SKM-1 (cell line): ENCODE results near the gene TRAF7.

ENCODE experiments used
- DNase-seq: peaks from one replicate; lab custom pipeline; 2025; ENCODE audit not compliant: unreplicated experiment; lab: John Stamatoyannopoulos, UW

TRAF7 gene

DNA sequence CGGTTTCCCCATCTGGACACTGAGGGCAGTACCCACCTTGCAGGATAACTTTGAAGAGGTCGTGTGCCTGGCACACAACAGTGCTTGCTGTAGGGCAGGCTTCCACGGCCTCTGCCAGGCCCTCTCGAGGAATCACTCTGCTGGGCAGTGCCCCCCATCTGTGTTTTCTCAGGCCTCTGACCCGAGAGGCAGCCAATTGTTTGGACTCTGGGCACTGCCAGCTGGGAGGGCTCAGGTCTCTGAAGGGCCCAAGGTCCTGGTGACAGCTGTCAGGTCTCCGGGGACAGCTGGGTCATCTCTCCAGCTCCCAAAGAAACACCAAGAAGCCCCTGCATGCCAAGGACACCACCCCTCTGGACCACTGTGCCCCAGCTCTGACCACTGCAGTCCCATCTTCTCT is 8.2 kb upstream of the TRAF7 start:
- DNase-seq, result no peak

DNA sequence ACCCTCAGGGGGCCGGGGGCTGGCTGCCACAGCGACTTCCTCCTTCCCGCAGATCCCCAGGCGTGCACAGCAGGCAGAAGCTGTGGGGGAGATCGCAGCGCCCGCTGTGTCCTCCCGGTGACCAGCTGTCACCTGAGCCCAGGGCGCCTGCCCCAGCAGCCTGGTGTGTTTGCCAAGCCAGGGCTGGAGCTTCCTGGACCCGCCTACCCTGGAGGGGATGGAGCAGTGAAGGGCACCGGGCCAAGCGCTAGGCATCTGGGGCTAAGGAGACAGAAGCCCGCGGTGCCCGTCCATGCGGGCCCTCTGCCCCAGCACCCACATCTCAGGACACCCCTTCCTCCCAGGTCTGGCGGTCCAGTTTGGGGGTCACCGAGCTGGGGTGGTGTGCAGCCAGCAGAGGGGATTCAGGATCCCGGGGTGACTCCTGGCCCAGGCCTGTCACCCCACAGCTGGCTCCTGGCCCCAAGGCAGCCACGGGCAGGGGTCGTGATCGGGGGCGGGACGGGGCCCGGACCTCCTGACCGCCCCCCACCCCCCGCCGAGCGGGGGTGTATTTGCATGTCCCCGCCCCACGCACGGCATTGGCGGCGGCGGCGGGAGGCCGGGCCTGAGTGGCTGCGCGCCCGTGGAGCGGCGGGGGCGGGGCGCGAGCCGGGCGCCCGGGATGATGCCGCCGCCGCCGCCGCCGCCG is 7.5 kb upstream of the TRAF7 start, which contains the start of gene RAB26:
Gene RAB26, plus strand, starts transcription at position 645 of the 691 bp plus-strand sequence. CDS start 159 bp downstream, outside the sequence.
- no peak for DNase-seq

DNA sequence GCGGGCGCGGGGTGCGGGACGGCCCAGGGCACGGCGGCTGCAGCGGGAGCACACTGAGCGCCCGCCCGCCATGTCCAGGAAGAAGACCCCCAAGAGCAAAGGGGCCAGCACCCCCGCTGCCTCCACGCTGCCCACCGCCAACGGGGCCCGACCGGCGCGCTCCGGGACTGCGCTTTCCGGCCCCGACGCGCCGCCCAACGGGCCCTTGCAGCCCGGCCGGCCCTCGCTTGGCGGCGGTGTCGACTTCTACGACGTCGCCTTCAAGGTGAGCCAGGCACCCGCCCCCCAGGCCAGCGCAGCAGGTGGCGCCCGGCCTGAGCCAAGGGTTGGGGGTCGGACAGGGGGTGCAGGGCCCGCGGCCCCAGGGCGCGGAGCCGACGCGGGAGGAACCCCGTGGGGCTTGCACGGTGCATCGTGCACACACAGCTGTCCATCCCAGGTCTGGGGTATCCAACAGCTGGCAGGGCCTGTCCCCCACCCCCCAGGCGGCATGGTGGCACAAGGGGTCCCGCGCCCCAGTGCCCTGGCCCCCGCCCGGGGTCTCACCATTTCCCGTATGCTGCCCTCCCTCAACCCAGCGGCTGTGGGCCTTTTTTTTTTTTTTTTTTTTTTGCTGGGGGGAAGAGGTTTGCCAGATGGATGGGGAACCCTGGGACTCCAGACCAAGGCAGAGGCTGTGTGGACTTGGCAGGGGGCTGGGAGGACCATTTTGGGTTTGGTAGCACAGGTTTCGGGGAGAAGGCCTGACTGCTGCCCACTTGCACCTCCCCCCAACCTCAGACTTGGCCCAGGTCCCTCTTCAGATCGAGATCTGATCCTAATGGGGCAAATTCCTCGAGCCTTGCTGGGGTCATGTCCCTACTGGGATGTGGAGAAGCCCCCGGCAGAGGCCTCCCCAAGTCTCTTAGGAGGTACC is 6.6 kb upstream of the TRAF7 start:
- no peak for DNase-seq

DNA sequence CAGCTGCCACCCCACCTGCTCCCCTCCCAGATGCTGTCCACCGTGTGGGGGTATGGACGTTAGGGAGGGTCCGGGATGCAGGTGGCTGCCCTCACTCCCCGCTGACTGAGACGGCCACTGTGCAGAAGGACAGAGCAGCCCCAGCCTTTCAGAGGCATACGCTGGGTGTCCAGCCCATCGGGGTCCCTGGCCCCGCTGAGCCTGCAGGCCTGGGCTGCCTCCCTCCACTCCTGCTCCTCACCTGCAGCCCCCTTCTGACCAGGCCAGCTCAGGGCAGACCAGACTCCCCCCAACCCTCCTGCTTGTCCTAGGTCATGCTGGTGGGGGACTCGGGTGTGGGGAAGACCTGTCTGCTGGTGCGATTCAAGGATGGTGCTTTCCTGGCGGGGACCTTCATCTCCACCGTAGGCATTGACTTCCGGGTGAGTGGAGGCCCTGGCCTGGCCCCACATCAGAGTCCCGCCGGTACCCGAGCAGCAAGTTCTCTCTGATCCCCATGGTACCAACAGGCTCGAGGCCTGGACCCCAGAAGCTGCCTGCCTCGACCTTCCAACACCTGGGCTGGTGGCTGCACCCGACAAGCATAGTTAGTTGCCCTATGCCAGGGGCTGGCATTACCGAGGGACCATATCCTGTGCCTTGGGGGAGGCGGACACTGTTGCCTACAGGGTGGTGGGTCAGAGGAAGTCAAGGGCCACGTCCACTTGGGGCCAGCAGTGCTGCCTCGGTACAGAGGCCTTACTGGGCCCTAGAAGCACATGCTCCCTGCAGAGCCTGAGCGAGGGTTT is 5.8 kb upstream of the TRAF7 start:
- no peak for DNase-seq

DNA sequence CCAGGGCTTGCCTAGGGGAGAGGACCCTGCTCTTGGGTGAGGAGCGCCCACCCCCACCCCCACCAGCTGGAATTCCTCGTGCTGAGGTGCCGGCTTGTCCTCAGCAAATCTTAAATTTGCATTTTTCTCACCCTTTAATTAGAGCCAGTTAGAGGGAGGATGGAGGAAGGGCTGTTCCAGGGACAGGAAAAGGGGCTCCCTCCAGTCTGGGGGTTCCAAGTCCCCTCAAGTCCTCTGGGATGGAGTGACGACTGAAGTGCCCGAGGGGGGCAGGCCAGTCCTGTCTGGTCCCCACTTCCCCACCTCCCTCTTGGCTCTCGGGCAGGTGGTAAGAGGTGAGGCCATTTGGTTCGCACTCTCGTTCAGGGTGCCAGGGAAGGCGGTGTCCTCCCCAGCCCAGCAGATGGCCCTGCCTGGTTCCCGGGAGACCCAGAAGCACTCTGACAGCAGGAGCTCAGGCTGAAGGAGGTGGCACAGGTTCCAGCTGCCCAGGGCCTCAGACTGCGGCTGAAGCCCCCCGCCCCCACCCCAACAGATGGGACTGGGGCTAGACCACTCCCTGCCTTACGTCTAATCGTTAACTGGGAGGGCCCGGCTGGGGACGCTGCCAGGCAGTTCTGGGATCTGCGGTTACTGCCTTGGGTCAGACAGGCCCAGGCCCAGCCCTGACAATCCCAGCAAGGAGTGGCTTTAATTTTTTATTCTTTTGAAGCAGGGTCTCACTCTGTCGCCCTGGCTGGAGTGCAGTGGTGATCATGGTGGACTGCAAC is 5.0 kb upstream of the TRAF7 start:
- no peak for DNase-seq

DNA sequence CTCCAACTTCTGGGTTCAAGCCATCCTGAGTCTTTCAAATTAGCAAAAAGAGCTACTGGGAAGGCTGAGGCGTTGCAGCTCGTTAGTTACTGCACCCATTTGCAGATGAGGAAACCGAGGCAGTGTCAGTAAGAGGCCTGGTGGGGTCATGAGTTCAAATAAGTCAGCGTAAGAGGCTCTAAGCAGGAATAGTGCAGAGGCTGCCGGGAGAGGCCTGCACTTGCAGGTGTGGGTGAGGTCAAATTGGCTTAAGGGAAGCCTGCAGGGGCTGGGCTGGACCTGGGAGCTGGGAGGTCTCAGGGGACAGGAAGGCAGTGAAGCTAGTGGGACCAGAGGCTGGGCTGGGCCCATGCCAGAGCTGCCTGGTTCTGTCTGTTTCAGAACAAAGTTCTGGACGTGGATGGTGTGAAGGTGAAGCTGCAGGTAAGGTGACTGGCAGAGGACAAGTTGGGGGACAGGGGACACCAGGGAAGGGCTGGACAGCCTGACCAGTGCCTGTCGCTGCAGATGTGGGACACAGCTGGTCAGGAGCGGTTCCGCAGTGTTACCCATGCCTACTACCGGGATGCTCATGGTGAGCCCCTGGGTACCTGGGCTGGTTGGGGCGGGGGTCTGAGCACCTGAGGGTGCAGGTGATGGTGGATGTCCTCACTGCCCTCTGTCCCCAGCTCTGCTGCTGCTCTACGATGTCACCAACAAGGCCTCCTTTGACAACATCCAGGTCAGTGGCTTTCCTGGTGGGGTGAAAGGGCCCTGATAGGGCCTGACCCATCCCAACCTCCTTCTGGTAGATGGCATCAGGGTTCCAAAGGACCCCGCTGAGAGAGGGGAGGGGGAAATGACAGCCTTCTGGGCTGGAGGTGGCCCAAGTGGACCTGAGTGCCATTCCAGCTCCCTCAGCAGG is 4.1 kb upstream of the TRAF7 start:
- DNase-seq, result no peak

DNA sequence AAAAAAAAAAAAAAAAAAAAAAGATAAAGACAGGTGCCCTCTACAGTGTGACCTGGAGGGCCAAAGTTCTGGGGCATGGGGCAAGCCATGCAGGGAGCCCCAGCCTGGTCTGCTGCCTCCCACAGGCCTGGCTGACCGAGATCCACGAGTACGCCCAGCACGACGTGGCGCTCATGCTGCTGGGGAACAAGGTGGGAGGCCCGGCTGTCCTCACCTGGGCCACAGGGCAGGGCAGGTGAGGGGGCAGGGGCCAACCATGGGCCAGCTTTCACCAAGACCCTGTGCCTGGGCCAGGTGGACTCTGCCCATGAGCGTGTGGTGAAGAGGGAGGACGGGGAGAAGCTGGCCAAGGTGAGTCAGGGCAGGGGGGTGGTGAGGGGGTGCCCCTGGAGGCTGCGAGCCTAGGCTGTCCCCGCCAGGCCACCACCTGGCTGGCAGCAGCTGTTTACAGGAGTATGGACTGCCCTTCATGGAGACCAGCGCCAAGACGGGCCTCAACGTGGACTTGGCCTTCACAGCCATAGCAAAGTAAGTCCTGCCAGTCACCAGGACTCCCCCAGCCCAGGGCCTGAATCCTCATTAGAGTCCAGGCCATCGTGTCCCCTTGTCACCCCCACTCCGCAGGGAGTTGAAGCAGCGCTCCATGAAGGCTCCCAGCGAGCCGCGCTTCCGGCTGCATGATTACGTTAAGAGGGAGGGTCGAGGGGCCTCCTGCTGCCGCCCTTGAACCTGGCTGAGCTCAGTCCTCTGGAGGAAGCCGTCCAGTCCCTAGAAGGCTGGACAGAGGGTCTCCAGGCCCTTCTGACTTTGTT is 2.7 kb upstream of the TRAF7 start:
- no peak for DNase-seq

DNA sequence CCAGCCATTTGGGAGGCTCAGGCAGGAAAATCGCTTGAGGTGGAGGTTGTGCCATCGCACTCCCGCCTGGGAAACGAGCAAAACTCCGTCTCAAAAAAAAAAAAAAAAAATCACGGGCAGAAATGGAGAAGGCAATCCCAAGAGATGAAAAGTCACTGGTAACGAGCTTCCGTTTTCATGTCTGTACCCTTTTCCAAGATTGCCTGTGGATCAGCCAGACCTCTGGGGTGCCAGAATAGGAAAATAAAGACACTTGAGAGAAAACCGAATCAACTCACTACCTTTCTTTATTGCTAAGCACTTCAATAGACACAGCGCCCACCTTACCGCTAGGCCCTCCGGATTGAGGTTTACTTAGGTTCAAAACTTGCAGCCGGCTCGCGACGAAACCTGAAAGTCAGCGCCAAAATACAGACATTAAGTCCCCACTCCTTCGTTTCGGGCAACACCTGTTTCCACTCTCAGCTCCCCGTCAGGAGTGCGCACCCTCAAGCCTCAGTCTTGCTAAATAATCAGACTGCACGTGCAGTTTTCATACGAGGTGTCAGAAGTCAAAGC is 970 bp upstream of the TRAF7 start:
- DNase-seq, result no peak

DNA sequence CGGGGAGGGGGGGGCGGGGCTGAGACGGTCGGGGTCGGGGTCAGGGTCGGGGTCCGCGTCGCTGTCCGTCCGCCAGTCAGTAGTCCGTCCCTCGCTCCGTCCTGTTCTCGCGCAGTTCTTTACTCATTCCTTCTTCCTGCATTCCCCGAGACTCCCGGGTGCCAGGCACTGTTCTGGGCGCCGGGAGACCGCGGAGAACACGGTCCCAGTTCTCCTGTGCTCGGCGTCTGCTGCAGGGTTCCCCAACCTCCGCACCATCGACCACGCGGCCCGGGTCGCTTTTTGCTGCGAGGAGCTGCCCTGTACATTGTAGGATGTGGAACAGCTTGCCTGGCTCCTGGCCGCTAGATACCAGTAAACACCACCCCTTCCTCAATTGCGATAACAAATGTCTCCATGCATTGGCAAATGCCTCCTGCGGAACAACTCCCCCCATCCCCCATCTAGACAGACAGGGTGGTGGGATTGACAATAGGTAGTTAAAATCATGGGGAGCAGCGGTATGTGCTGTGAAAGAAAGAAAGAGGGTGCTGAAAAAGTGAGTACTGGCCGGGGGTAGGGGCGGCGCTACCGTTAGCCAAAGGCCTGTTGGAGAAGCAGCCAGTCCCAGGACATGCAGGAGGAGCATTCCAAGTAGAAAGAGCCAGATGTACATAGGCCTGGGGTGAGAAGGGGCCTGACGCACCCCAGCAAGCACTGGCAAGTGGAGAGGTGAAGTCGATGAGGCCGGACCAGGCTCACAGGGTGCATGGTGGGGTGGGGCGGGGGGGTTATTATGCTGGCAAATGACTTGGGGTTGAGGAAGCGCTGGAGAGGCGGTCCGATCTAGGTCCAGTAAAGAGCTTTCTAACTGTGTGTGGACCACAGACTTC is 631 bp downstream of the TRAF7 start:
- no peak for DNase-seq

DNA sequence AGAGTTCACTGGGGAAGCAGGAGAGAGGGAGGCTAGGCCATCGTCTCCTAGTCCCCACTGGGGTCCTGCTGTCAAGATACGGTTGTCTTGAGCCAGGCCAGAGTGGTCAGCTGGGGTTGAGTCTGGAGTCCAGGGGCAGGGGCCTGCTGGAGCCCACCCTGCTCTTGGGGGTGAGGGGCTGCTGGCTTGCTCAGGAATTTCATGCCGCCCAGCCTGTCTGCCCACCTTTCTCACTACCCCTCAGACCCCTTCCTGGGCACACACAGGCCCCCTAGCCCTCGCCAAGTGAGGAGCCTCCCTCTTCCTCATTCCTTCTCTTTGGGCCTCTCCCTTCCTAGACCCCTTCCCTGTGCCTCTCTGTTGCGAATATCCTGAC is 1.3 kb downstream of the TRAF7 start:
- no peak for DNase-seq

DNA sequence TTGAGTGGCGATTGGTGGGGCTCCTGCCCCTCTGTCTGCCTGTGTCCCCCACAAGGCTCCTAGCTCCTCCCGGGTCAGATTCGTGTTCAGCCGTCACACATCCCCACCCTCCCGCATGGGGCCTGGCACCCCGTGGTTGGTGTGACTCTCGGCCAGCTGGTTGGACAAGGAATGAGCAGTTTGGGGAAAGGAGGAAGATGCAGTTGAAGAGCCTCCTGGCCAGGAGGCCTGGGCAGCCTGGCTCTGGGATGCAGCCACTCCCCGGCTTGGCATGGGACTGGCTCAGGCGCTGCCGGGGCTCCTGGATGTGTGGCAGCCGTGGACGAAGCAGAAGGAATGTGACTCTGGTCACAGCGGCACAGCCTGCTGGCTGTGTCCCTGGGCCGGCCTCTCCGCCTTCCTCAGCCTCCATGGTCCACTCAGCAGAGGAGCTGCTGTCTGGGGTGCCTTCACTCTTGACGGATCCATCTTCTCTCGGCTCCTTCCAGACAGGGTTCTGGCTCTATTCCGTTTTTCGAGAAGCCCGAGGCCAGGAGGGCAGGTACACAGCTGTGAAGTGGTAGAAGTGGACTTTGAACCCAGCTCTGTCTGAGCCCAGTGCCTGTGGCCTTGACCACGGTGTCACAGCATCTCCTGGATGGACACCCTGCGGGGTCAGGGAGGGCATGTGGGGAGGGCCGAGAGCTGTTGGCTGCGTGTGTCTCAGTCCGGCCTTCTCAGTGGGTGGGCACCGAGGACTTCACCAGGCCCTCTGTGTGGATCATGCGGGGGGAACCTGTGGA is 2.1 kb downstream of the TRAF7 start:
- no peak for DNase-seq

DNA sequence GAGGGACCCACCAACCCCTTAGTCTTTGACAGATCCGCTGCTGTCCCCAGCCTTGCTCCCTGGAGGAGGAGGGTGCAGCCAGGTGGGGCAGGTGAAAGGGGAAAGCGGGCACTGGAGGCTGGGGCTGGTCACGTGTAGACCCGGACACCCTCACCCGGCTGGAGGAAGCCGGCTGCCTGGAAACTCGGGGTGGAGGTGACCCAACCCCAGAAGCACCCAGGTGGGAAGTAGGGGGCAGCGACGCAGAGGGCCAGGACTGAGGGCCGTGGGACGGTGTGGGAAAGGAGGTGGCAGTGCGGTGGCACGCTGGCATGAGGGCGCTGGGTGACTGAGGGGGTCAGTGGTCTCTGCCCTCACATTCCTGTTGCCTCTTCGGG is 2.7 kb downstream of the TRAF7 start:
- no peak for DNase-seq

DNA sequence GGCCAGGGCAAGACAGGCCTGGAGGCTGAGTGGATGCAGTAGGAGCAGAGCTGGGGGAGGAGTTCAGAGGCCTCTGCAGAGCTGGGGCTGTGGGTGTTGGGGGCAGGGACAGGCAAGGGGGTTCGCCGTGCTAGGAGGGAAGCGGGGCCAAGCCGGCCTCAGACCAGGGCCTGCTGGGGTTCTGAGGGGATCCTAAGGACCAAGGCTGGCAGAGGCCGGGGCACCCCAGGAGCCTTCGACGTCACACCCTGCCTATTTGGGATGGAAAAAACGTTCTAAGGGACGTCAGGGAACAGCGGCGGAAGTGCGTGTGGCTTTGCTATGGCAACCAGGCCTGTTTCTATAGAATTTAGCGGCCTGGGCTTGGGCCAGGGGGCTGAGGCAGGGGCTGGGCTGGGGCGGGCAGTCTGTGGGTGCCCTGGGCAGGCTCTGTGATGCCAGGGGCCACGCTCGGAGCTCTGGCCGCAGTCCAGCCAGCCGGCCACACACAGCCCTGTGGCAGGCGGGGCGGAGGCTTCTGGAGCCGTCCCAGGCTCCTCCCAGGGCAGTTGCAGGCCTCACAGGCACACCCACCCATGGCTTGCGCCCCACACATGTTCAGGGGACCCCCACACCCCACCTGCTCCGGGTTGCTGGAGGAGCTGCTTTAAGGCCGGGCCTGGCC is 3.7 kb downstream of the TRAF7 start:
- no peak for DNase-seq

DNA sequence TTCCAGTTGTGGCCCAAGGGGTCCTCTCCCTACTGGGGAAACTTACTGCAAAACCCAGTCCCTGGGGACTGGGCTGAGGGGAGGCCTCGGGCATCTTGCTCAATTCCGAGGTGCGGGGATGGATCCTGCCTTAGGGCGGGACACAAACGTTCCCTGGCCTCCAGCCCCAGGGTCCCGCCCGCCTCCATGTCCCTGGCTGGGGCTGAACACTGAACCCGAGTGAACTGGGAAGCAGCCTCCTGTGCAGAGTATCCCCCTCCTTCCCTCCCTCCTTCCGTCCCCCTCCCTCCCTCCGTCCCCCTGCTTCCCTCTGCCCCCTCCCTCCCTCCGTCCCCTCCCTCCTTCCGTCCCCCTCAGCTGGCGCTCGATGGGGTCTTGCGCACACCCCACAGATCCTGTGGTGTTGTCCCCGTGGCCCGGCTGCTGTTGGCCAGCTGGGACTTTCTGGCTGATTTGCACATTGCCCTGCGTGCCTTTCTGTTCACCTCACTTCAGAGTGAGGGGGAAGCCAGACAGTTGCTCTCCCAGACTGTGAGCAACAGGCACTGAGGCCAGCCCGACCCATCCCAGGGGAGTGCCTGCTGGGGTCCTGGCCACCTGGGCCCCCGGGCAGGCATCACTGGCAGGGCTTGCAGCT is 5.5 kb downstream of the TRAF7 start:
- DNase-seq, result no peak

DNA sequence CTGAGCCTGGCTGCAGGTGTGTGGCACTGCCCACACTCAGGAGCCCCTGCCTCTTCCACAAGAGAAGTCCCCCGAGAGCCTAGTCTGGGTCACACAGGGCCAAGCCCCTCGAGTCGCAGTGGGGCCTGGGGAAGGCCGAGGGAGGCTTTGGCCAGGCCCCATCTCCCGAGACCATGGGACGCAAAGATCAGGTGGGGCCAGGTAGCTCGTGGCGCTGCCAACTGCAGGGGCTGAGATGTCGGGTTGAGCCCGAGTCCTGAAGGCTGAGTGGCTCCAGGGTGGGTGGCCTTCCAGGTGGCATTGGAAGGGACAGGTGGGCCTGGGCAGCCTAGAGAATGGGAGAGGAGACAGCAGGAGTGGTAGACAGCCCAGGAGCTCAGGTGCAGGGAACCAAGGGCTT is 6.3 kb downstream of the TRAF7 start:
- DNase-seq, result no peak

DNA sequence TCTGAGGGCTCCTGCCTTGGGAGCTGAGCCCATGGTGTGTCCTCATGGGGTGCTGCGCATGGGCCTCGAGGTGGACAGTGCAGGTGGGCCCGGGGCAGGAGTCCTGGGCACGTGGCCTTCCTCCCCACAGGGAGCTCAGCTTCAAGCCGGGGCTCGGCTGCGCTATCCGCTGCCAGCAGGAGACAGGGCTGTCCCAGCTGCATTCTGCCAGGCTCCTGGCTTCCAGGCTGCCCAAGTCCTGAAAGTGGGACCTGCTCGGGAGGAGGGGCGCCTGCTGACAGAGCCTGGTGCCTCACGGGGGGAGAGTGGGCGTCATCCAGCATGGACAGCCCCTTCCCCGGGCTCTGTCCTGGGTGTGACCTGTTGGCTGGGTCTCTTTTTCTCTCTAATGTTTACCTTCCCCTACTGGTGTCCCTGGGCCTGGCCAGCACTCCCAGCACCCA is 7.1 kb downstream of the TRAF7 start:
- DNase-seq, result no peak
